Thoracic aorta (tissue), 2 donors: ENCODE results near the gene FLAD1. TPM values are rescaled to one million over a fixed set of nuclear protein-coding genes. Genes with fewer than 3 reads are reported as not detected.

Experiments
- ATAC-seq: fragments of 150-250 bp; one replicate; pipeline ENCODE4 v1.8.0; 2017; ENCODE audit warnings: low read depth; ENCODE audit not compliant: insufficient number of reproducible peaks, low FRiP score
- DNase-seq: peaks from one replicate; pipeline ENCODE4 v3.0.0-alpha.2; 2020; ENCODE audit warnings: low spot score
- H3K27ac ChIP-seq, 2 donors: fragments of 200-600 bp; sonication (generic); 1 replicate in 1 of 2; 2 replicates in 1 of 2; pipeline ENCODE4 v1.5.1; 2016; ENCODE audit warnings: mild to moderate bottlenecking in 2 of 2, moderate library complexity in 2 of 2
- H3K27me3 ChIP-seq: fragments of 200-600 bp; sonication (generic); replicated peaks from 2 replicates; pipeline ENCODE4 v1.6.0; 2016; ENCODE audit warnings: mild to moderate bottlenecking; ENCODE audit not compliant: insufficient read depth
- H3K36me3 ChIP-seq: fragments of 200-600 bp; sonication (generic); one replicate; pipeline ENCODE4 v1.5.1; 2016
- H3K4me1 ChIP-seq, 2 donors: fragments of 200-600 bp; sonication (generic); 1 replicate in 1 of 2; 2 replicates in 1 of 2; pipeline versions ENCODE4 v1.5.1 to v1.6.0; 2016; ENCODE audit warnings: low read depth in 2 of 2, mild to moderate bottlenecking in 1 of 2; ENCODE audit not compliant: control insufficient read depth in 1 of 2
- H3K4me3 ChIP-seq: fragments of 200-600 bp; sonication (generic); 2 replicates; pipeline ENCODE4 v1.5.1; 2016; ENCODE audit warnings: mild to moderate bottlenecking
- H3K9me3 ChIP-seq: fragments of 200-600 bp; sonication (generic); 2 replicates; pipeline ENCODE4 v1.5.1; 2016
- CTCF ChIP-seq: fragments of 200-600 bp; sonication (generic); IDR thresholded peaks from one replicate; pipeline ENCODE4 v1.5.1; 2019; ENCODE audit warnings: antibody characterized with exemption
- total RNA-seq, 2 donors: library from RNA; depleted of rRNA; stranded (reverse); fragments of >200 nt; gene quantifications; one replicate each; pipeline versions ENCODE4 v1.1.0 to v1.2.3, GENCODE V29; 2016

Gene FLAD1
- total RNA-seq, 2 donors from 2014 or later: 23.8 to 27.2 TPM

GRCh38 chr1:154964359-154964758 is 18.8 kb upstream of the FLAD1 start:
- H3K9me3 ChIP-seq: no peaks in the 10 kb centered on the region
- DNase-seq (no peak), ATAC-seq (no peak)
- H3K27ac ChIP-seq: no peak overlapping the region
- TF ChIP-seq CTCF: no peak
- no peaks in the 10 kb centered on the region for H3K27me3 ChIP-seq
- peaks cover 36% of the 10 kb centered on the region for H3K36me3 ChIP-seq
- H3K4me1 ChIP-seq: peaks cover 18 to 30% of the 10 kb centered on the region in 2 donors
- H3K4me3 ChIP-seq: no peak overlapping the region

GRCh38 chr1:154966111-154966510 is 17.0 kb upstream of the FLAD1 start:
- Histone ChIP-seq H3K36me3 (peaks cover 33% of the 10 kb centered on the region), H3K4me1 (peaks cover 24 to 38% of the 10 kb centered on the region in 2 donors), H3K9me3 (no peaks in the 10 kb centered on the region), H3K27ac (no peak overlapping the region), H3K4me3 (no peak overlapping the region), H3K27me3 (no peaks in the 10 kb centered on the region)
- ATAC-seq: no peak
- no peak for DNase-seq
- no peak for TF ChIP-seq CTCF

GRCh38 chr1:154967331-154967950 is 15.7 kb upstream of the FLAD1 start:
- no peaks in the 10 kb centered on the region for H3K9me3 ChIP-seq
- TF ChIP-seq CTCF: no peak
- H3K27ac ChIP-seq: peak overlapping the region in 1 of 2 donors; percentile 24
- DNase-seq (no peak), ATAC-seq (no peak)
- peaks cover 33% of the 10 kb centered on the region for H3K36me3 ChIP-seq
- no peak overlapping the region for H3K4me3 ChIP-seq
- H3K4me1 ChIP-seq: peaks cover 35 to 48% of the 10 kb centered on the region in 2 donors
- no peaks in the 10 kb centered on the region for H3K27me3 ChIP-seq

- Histone ChIP-seq H3K4me3 (no peak overlapping the region), H3K27ac (peak overlapping the region; percentile 98 to 99), H3K36me3 (peaks cover 33% of the 10 kb centered on the region), H3K9me3 (no peaks in the 10 kb centered on the region), H3K27me3 (no peaks in the 10 kb centered on the region), H3K4me1 (peaks cover 33 to 51% of the 10 kb centered on the region in 2 donors)
- no peak for TF ChIP-seq CTCF
- ATAC-seq (no peak), DNase-seq (no peak)
These were observed 14.4 kb upstream of the FLAD1 start for GRCh38 chr1:154968731-154969130.

- Histone ChIP-seq H3K4me1 (peaks cover 33 to 51% of the 10 kb centered on the region in 2 donors), H3K27ac (peak overlapping the region; percentile 98 to 99), H3K9me3 (no peaks in the 10 kb centered on the region), H3K27me3 (no peaks in the 10 kb centered on the region), H3K36me3 (peaks cover 28% of the 10 kb centered on the region), H3K4me3 (peak overlapping the region; percentile 83)
- ATAC-seq (no peak), DNase-seq (no peak)
- TF ChIP-seq CTCF: no peak
These were observed 13.9 kb upstream of the FLAD1 start for GRCh38 chr1:154969246-154969645.
